SIG-M5 treated with dmso at 0.1 percent for 504 hours (cell line): ENCODE data around the gene PARD3B.
"Not testable (repeated sequence)": the region's sequence is repeated elsewhere in the genome, so short reads cannot be mapped to it uniquely, and the experiment has no call there.

Experiments used
- DNase-seq: peaks from one replicate; lab custom pipeline; 2025; ENCODE audit not compliant: unreplicated experiment; lab: John Stamatoyannopoulos, UW

The PARD3B gene

DNA sequence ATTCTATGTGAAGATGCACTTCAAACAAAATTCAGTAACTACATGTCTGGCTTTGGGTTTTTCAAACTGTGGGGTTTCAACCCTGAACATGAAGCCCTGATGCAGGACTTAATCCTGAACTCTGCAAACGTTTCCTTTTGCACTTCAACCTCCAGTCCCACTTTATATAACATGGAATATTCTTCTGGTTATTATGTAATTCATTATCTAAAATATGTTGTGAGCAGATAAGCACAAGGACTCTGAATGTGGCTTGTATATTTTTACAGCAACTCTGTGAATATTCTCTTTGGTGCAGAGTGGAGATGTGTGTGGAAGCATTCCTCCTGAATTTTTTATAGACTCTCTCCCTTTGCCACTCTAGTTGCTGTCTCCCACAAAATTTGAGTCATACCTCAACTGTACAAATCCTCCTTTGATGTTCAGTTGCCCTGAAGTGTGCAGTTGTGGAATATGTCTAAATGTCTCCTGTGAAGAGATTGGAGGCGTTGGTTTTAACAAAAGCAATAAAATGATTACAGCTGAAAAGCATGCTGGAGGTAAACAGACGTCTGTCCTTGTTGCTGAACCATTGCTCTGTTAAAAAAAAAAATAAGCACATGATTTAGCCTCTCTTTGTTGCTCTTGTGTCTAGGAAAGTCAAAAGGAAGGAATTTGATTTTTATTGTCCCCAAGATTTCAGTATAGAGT is 931.9 kb downstream of the PARD3B start:
- no peak for DNase-seq

DNA sequence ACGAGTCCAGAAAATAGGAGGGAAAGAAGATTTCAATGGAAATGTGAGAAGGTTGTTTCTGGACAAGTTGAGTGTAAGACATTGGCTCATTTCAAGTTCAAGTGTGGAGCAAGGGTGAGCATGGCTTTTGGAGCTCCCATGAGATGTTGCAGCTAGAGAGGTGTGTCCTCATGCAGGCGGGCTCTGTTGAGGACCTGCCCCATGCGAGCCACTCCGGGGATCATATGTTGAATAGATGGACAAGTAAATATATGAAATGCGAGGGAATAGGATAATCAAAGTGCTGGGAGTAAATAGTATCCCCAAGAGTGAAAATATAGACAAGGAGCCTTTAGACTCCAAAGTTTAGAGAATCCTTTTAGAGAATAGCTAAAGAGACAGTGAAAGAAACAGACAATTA is 936.6 kb downstream of the PARD3B start:
- no peak for DNase-seq

DNA sequence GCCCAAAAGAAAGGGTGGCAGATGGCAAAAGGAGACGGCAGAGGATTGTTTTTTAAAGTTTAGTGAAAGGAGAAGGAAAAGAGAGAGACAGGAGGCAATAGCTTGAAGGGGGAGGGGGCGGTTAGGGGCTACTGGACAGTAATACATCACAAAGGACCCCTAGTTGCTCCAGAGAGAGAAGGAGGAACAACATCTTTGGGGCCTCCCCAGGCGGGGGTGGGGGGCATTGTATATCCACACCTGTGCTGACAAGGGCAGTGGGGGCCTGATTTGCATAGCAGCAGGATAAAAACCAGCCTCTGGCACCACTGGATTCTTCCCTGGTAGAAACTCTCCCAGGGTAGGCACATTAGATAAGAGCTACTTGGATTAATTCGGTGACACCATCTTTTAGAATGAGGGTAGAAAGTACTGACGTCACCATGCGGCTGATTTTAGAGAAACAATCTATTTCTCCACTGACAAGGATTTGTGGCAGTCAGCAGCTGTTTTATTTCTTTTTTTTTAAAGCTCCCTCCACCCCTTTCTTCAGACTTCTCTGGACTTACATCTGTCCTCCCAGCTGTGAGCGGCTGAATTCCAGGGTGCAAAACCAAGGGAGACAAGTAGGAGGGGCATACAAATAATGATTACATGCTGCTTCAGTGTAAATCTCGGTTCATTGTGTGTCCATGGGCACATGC is 937.3 kb downstream of the PARD3B start:
- no peak for DNase-seq

DNA sequence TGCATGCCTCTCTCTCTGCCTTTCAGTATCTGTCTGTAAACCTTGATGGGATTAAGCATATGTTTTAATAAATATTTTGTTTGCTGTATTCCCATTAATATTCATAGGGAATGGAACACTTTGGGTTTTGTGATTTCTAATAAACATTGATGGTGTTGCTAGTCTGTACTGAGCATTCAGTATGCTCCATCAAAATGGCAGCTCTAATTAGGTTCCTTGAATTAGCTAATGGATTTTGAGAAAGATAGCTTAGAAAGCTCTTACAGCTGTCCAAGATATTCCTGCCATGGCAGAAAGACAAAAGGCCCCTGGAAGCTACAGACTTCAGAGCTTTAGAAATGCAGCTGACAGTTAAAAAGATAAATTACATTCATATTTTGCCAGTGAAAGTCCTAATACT is 937.8 kb downstream of the PARD3B start:
- DNase-seq, result no peak

DNA sequence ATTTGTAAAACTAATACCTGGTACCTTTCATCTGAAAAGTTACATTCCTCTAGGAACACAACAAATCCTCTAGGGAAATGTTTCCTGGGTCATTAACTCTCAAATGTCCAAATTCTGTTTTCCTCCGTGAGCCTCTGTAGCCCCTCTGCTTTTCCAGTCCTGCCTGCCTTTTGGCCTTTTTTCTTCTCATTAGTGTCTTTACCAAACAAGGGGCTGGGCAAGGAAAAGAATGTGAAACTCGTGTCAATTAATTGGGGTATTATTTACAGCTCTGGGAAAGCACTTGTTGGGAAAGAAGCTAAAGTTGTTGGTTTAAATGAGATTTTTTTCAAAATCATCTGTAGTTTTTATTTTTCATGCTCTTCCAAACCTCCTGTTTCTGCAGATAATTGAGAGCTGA is 938.9 kb downstream of the PARD3B start:
- DNase-seq, result no peak

GRCh38 chr2:205484764-205485163 is 939.5 kb downstream of the PARD3B start:
- DNase-seq, result no peak

DNA sequence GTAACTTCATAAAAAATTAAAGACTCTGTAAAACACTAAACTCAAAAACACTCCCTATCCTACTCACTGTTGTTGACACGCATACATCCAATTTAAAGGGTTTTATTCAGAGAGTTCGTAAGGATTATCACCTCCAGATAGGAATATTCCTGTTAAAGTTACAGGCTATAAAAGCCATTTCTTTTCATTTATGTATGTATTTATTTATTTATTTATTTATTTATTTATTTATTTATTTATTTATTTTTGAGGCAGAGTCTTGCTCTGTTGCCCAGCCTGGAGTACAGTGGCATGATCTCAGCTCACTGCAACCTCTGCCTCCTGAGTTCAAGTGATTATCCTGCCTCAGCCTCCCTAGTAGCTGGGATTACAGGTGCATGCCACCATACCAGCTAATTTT is 948.3 kb downstream of the PARD3B start:
- not testable (repeated sequence) for DNase-seq

DNA sequence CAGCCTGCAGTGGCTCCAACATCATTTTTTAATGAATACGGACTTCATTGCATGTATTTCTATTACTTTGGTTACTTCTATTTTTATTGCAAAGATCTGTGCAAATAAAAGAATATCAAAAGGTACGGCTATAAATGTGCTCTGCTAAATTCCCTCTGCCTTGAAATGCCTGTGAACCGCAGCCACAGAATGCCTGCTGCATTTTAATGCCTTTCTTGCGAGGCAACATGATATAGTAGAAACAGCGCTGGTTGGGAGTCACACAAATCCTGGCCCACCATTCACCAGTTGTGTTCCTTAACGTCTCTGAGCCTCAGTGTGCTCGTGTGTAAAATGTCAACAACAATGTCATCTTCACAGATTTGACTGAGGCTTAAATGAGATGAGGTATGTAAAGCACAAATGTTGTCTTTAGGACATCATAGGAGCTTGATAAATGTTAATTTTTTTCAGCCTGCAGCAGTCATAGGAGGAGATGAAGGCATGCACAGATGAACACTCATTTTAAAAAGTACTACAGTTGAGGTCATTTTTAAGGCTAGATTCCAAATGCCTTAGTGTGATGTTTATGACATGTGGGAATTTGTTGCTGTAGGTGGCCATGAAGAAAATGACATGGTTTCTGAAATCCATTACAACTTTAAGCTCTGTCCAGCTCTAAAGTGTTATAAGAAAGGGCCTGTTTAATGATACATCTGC is 949.4 kb downstream of the PARD3B start:
- no peak for DNase-seq

GRCh38 chr2:205495819-205496218 is 950.5 kb downstream of the PARD3B start:
- no peak for DNase-seq

DNA sequence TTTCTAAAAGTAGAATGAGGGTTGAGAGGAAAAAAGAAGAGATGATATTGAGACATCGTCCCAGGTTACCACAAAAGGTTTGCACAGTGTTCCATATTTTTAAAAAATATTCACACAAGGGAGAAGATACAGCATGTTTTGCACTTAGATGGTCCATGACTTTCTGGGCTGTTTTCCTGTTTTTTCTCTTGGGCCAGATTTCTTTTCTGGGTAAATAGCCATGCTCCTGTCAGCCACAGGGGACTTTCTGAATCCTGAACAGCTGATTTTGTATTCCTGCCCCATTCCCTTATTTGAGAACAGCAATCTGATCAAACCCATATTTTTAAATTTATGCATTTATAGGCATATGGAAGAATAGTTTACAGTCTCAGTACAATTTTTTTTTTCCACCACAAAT is 951.1 kb downstream of the PARD3B start:
- no peak for DNase-seq

GRCh38 chr2:205496772-205497171 is 951.5 kb downstream of the PARD3B start:
- no peak for DNase-seq

DNA sequence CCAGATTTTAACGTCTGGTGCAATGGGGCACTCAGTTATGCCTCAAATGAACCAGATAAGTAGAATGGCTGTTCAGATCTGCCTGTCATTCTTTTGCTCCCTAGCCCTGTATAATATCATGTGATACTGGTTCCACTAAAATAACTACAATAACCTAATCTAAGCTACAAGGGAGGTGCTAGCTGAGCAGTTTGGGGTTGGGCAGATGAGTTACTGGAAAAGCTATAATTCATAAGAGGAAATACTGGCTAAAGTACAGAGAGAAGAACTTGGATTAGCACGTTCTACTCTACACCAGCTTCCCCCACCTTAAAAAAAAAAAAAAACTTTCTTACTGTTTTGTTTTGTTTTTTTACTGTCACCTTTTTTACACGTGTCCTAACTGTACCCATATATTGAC is 953.7 kb downstream of the PARD3B start:
- DNase-seq, result no peak

DNA sequence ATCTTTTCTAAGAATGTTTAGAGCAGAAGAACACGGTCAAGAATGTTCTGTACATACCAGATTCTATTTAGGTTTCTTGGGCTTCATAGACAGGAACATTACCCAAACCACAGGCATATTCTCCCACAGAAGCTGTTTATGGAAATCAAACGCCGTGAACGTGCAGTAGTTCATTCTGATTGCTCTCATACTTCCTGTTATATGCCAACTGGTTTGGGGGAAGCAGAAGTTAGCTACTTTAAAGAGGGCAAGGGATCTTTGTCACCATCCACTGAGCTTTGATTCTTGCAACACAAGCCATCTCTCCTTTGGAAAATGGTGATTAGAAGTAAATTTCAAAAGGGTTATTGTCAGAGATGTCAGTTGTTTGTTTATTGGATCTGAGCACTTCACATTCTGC is 954.8 kb downstream of the PARD3B start:
- no peak for DNase-seq

DNA sequence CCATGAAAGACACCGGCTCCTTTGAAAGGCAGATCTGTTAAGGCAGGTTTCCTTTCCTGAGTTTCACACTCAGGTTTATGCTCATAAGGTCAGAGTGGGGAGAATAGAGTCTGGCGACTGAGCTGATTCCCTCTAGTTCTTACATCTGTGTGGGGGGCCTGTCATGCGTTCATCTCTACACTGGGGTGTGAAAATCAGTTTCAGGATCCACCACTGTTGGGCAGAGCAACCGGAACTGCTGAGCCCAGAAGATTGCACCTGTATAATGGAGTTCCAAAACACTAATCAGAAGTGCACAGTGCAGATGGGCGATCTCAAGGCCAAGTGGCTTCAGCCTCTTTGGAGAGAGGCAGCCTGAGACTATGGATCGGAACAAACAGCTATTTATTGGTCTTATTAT is 955.7 kb downstream of the PARD3B start:
- no peak for DNase-seq

- DNase-seq, result no peak
These were observed 956.6 kb downstream of the PARD3B start for GRCh38 chr2:205501826-205502225.

GRCh38 chr2:205505371-205505770 is 960.1 kb downstream of the PARD3B start:
- DNase-seq, result no peak

- no peak for DNase-seq
These were observed 964.4 kb downstream of the PARD3B start for GRCh38 chr2:205509655-205510054.

GRCh38 chr2:205510345-205510744 is 965.1 kb downstream of the PARD3B start:
- DNase-seq, result no peak

DNA sequence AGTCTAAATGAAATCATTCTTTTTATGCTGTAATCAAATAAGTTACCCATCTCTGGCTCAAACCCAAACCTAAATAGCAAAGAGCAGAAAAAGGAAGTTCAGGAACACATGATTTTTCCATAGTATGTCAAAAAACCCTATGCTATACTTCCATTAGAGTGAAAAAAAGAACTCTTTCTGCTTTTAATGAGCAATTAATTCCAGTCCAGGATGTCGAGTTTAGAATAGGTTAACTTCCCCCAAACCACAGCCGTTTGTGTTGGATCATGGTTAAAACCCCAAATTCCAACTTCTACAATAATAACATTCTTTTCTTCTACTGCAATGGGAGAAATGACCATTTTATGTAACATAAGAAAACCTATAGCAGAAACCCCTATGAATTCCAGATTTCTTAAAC is 965.9 kb downstream of the PARD3B start:
- DNase-seq, result no peak

- no peak for DNase-seq
These were observed 966.4 kb downstream of the PARD3B start for GRCh38 chr2:205511641-205512040.

DNA sequence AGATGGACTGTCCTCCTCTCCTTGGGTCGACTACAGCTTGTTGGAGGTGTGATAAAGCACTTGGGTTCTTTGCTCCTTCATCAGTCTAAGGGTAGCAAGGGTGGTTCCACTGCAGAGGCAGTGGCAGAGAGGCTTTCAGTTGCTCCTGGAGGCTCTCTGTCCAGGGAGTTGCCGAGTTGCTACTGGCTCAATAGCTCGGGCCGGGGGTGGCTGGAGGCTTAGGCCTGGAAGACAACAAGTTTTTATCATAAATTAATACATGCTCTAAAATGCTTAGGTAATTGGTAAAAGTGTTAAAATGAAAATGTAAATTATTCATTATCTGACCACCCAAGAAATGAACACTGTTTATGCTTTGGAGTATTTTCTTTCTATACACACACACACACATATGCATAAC is 975.0 kb downstream of the PARD3B start:
- no peak for DNase-seq

DNA sequence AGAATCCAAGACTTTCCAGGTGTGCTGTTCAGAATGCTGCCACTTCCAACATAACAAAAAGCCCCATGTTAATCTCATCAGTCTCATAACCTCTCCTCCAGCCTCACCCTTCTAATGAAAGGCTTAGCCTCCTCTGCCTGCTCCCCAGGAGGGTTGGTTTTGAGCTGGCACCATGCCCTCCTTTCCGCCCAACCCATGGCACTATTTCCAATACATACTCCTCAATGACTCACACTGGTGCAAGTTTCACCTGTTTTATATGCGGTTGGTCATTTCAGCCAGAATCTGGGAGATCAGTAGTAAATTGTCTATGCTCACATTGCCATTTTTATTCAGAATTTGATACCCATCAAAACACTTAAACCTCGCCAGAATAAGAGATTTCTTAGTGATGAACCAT is 979.4 kb downstream of the PARD3B start:
- DNase-seq, result no peak
